Sigmoid colon (tissue), 7 donors: ENCODE results near the gene APBB1IP. TPM values are rescaled to one million over a fixed set of nuclear protein-coding genes. Genes with fewer than 3 reads are reported as not detected.
"Not testable (repeated sequence)": the region's sequence is repeated elsewhere in the genome, so short reads cannot be mapped to it uniquely, and the experiment has no call there.

Source experiments
- DNase-seq: peaks from one replicate; pipeline ENCODE4 v3.0.0-alpha.2; 2019
- H3K27ac ChIP-seq, 4 donors: fragments of 200-600 bp; sonication (generic); one replicate each; pipeline ENCODE4 v1.5.1; 2016 to 2019; ENCODE audit warnings: mild to moderate bottlenecking in 1 of 4
- H3K27me3 ChIP-seq, 3 donors: fragments of 200-600 bp; sonication (generic); one replicate each; pipeline ENCODE4 v1.5.1; 2019; ENCODE audit warnings: mild to moderate bottlenecking in 1 of 3
- H3K36me3 ChIP-seq, 4 donors: fragments of 200-600 bp; sonication (generic); one replicate each; pipeline ENCODE4 v1.5.1; 2016 to 2019
- H3K4me1 ChIP-seq, 4 donors: fragments of 200-600 bp; sonication (generic); one replicate each; pipeline ENCODE4 v1.5.1; 2017 to 2019
- H3K4me3 ChIP-seq, 4 donors: fragments of 200-600 bp; sonication (generic); one replicate each; pipeline ENCODE4 v1.5.1; 2017 to 2019; ENCODE audit warnings: mild to moderate bottlenecking in 2 of 4, moderate library complexity in 1 of 4
- H3K9me3 ChIP-seq, 4 donors: fragments of 200-600 bp in 3 of 4; sonication (generic) in 3 of 4; one replicate each; pipeline versions ENCODE4 v1.5.1 to v1.6.1; 2013 to 2019
- EP300 ChIP-seq, 4 donors: sonication (generic); formaldehyde crosslinking; IDR thresholded peaks; one replicate each; pipeline ENCODE4 v1.6.1; 2017; ENCODE audit warnings: antibody characterized with exemption in 4 of 4
- POLR2A ChIP-seq, 2 donors: fragments of 450-650 bp; IDR thresholded peaks; one replicate each; pipeline ENCODE4 v1.6.1; 2016; ENCODE audit warnings: antibody characterized with exemption in 2 of 2, mild to moderate bottlenecking in 2 of 2, moderate library complexity in 2 of 2
- POLR2AphosphoS5 ChIP-seq, 4 donors: sonication (generic); formaldehyde crosslinking; IDR thresholded peaks; one replicate each; pipeline ENCODE4 v1.6.1; 2017; ENCODE audit warnings: antibody characterized with exemption in 4 of 4
- WGBS, 2 donors: extraction: QIAGEN DNeasy Blood & Tissue Kit; methylation state at CpG; one replicate each; pipeline ENCODE4 v1.1.7; 2013; 5-methylcytosine and 5-hydroxymethylcytosine counted together
- intact Hi-C: fragments of 100-400 bp; cut with DNase I; formaldehyde crosslinking; loops from one replicate; pipeline ENCODE4 v1.15.1; 2023
- polyA plus RNA-seq, 3 donors: library from polyadenylated mRNA; stranded (reverse); fragments of 200-250 nt; gene quantifications; one replicate each; pipeline ENCODE4 v1.2.3, GENCODE V29; 2013
- total RNA-seq, 4 donors: library from RNA; depleted of rRNA; stranded (reverse); fragments of >200 nt; gene quantifications; one replicate each; pipeline ENCODE4 v1.1.0, GENCODE V29; 2016
- TF ChIP-seq, protein P1 (sequence below), 4 experiments: fragments of 450-650 bp in 3 of 4; fragments of 200-600 bp in 1 of 4; IDR thresholded peaks; one replicate each; pipeline ENCODE4 v1.5.1; 2016 to 2019; ENCODE audit warnings: antibody characterized with exemption in 4 of 4, mild to moderate bottlenecking in 3 of 4, moderate library complexity in 2 of 4
- donor health status: healthy with polysubstance abuse.
- donor health status: Bipolar disorder and iron deficiency.
- donor health status: healthy.

Gene APBB1IP
- total and polyA plus RNA-seq, 7 donors = 1.4 to 11.4 (median 3.5) TPM

DNA sequence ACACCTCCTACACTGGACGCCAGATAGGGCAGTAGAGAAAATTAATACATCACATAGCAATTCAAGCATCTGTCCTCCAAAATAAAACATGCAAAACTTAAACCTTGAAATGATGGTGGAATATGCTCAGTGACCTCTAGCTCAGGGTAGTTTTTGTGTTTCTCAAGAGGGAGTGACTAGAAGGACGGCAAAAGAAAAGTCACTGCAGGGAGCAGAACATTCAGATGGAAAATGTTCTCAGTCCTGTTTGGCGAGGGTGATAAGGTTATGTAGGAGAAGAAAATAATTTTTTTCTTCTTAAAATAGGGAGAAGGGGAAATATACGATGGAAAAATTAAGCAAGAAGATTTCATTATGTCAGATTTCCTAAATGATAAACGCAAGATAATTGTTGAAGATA lies 50.9 kb downstream of the APBB1IP start:
- TF ChIP-seq POLR2A (IDR thresholded peaks at IDR 0.05) (no peak), POLR2AphosphoS5 (IDR thresholded peaks at IDR 0.05) (no peak), EP300 (IDR thresholded peaks at IDR 0.05) (no peak)
- TF ChIP-seq, protein P1, sequence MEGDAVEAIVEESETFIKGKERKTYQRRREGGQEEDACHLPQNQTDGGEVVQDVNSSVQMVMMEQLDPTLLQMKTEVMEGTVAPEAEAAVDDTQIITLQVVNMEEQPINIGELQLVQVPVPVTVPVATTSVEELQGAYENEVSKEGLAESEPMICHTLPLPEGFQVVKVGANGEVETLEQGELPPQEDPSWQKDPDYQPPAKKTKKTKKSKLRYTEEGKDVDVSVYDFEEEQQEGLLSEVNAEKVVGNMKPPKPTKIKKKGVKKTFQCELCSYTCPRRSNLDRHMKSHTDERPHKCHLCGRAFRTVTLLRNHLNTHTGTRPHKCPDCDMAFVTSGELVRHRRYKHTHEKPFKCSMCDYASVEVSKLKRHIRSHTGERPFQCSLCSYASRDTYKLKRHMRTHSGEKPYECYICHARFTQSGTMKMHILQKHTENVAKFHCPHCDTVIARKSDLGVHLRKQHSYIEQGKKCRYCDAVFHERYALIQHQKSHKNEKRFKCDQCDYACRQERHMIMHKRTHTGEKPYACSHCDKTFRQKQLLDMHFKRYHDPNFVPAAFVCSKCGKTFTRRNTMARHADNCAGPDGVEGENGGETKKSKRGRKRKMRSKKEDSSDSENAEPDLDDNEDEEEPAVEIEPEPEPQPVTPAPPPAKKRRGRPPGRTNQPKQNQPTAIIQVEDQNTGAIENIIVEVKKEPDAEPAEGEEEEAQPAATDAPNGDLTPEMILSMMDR (IDR thresholded peaks at IDR 0.05) = no peak
- Histone ChIP-seq H3K27ac (no peak overlapping the region), H3K9me3 (no peaks in the 10 kb centered on the region), H3K36me3 (no peaks in the 10 kb centered on the region), H3K4me1 (peaks cover 0 to 21% (median 12%) of the 10 kb centered on the region in 4 donors), H3K4me3 (no peak overlapping the region), H3K27me3 (no peaks in the 10 kb centered on the region)
- 81 to 88% methylated on average over 5 of the region's 5 CpGs for WGBS, 2 donors
- DNase-seq = no peak
- intact Hi-C loops = no loop called here

DNA sequence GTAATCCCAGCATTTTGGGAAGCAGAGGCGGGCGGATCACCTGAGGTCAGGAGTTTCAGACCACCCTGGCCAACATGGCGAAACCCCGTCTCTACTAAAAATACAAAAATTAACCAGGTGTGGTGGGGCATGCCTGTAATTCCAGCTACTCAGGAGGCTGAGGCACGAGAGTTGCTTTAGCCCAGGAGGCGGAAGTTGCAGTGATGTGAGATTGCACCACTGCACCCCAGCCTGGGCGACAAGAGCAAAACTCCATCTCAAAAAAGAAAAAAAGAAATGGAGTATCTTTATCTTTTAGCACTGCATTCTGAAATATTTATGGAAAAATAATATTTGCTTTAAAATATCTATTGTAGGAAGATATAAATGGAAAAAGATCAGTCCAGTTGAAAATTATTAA lies 52.2 kb downstream of the APBB1IP start:
- H3K36me3 ChIP-seq, intact Hi-C loops, H3K27me3 ChIP-seq, DNase-seq, H3K9me3 ChIP-seq, H3K27ac ChIP-seq, H3K4me3 ChIP-seq: not testable (repeated sequence)
- H3K4me1 ChIP-seq = peaks cover 0 to 21% (median 12%) of the 10 kb centered on the region in 4 donors
- WGBS, 2 donors = 85 to 90% methylated on average over 7 of the region's 7 CpGs

GRCh38 chr10:26491276-26491675 lies 53.1 kb downstream of the APBB1IP start:
- TF ChIP-seq, protein P1 (IDR thresholded peaks at IDR 0.05) = no peak
- no peak for TF ChIP-seq POLR2AphosphoS5 (IDR thresholded peaks at IDR 0.05)
- TF ChIP-seq EP300 (IDR thresholded peaks at IDR 0.05) = no peak
- TF ChIP-seq POLR2A (IDR thresholded peaks at IDR 0.05) = no peak
- H3K36me3 ChIP-seq = no peaks in the 10 kb centered on the region
- 89 to 94% methylated on average over 3 of the region's 3 CpGs for WGBS, 2 donors
- peaks cover 0 to 14% (median 11%) of the 10 kb centered on the region in 4 donors for H3K4me1 ChIP-seq
- no peak overlapping the region for H3K4me3 ChIP-seq
- peak overlapping the region in 1 of 4 donors; percentile 17 for H3K27ac ChIP-seq
- intact Hi-C loops = no loop called here
- H3K27me3 ChIP-seq = no peaks in the 10 kb centered on the region
- DNase-seq = no peak
- H3K9me3 ChIP-seq = no peaks in the 10 kb centered on the region

DNA sequence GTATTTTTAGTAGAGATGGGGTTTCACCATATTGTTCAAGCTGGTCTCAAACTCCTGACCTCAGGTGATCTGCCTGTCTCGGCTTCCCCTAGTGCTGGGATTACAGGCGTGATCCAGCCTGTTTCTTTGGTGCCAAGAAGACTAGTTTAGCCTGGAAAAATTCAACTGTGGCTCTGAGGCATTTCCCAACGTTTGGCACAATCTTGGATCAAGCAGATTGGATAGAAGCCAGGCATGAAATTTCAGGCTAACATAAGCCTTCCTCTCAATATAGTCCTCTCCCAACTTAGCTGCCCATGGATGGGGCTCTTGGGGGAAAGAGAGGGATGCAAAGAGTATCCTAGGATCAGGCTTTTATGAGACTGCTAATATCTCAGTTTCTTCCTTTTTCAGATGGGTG lies 53.8 kb downstream of the APBB1IP start:
- Histone ChIP-seq H3K36me3 (no peaks in the 10 kb centered on the region), H3K9me3 (no peaks in the 10 kb centered on the region), H3K27ac (peak overlapping the region in 1 of 4 donors; percentile 49), H3K27me3 (no peaks in the 10 kb centered on the region), H3K4me1 (peaks cover 0 to 8% (median 5%) of the 10 kb centered on the region in 4 donors), H3K4me3 (no peak overlapping the region)
- intact Hi-C loops = no loop called here
- WGBS, 2 donors = 56 to 76% methylated on average over 3 of the region's 3 CpGs
- TF ChIP-seq EP300 (IDR thresholded peaks at IDR 0.05) (no peak), POLR2AphosphoS5 (IDR thresholded peaks at IDR 0.05) (no peak), POLR2A (IDR thresholded peaks at IDR 0.05) (no peak)
- TF ChIP-seq, protein P1 (IDR thresholded peaks at IDR 0.05) = no peak
- no peak for DNase-seq

DNA sequence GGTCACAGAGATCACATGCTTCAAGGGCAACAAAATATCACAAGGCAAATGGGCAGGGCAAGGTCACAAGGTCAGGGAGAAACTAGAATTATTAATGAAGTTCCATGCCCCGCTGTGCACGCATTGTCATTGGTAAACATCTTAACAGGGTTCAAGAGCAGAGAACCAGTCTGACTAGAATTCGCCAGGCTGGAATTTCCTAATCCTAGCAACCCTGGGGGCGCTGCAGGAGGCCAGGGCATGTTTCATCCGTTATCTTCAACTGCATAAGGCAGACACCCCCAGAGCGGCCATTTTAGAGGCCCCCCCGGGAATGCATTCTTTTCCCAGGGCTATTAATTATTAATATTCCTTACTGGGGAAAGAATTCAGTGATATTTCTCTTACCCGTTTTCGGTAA lies 54.6 kb downstream of the APBB1IP start:
- H3K36me3 ChIP-seq, H3K4me1 ChIP-seq, H3K9me3 ChIP-seq, H3K27ac ChIP-seq, intact Hi-C loops, H3K27me3 ChIP-seq, H3K4me3 ChIP-seq, DNase-seq: not testable (repeated sequence)
- WGBS, 2 donors = 75 to 79% methylated on average over 8 to 9 of the region's 9 CpGs

- Histone ChIP-seq H3K36me3 (no peaks in the 10 kb centered on the region), H3K27me3 (no peaks in the 10 kb centered on the region), H3K4me1 (no peaks in the 10 kb centered on the region), H3K27ac (no peak overlapping the region), H3K9me3 (no peaks in the 10 kb centered on the region), H3K4me3 (no peak overlapping the region)
- TF ChIP-seq EP300 (IDR thresholded peaks at IDR 0.05) (no peak), POLR2A (IDR thresholded peaks at IDR 0.05) (no peak), POLR2AphosphoS5 (IDR thresholded peaks at IDR 0.05) (no peak)
- TF ChIP-seq, protein P1 (IDR thresholded peaks at IDR 0.05) = no peak
- DNase-seq = no peak
- 82 to 93% methylated on average over 2 of the region's 2 CpGs for WGBS, 2 donors
- intact Hi-C loops = no loop called here
Observed at GRCh38 chr10:26494018-26494417, 55.9 kb downstream of the APBB1IP start.
